ENCODE data around the gene DAPK2. TPM values are rescaled to one million over a fixed set of nuclear protein-coding genes. Genes with fewer than 3 reads are reported as not detected.
A peak's percentile ranks its signal among the peaks of the same experiment; 100 is the strongest.
"Not testable (repeated sequence)": the region's sequence is repeated elsewhere in the genome, so short reads cannot be mapped to it uniquely, and the experiment has no call there.

The DAPK2 gene
- total and polyA plus RNA-seq, 2 experiments from 2014 or later: 0.51 to 1.4 TPM

DNA sequence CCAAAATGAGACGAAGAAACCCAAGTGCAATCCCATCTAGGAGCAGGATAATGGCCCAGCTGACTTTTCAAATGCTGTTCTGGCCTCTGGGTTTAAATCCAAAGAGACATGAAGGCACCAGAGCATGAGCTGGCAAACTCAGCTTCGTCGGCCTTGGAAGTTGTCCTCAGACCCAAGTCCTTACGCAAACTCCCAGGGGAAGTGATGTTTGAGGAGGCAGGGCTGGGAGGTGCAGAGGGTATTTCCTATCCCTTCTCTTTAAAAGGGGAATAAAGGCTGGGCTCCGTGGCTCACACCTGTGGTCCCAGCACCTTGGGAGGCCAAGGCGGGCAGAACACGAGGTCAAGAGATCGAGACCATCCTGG is 143.6 kb downstream of the DAPK2 start:
- DNase-seq (ENCODE audit: low read depth in 1 of 2, low spot score in 1 of 2): peak in 1 of 2 donors; percentile 32
- H3K4me1 ChIP-seq (ENCODE audit: low read depth): no peaks in the 10 kb centered on the region
- H3K36me3 ChIP-seq: no peaks in the 10 kb centered on the region
- no peaks in the 10 kb centered on the region for H3K9me3 ChIP-seq (ENCODE audit: low read depth)
- TF ChIP-seq, protein P1, sequence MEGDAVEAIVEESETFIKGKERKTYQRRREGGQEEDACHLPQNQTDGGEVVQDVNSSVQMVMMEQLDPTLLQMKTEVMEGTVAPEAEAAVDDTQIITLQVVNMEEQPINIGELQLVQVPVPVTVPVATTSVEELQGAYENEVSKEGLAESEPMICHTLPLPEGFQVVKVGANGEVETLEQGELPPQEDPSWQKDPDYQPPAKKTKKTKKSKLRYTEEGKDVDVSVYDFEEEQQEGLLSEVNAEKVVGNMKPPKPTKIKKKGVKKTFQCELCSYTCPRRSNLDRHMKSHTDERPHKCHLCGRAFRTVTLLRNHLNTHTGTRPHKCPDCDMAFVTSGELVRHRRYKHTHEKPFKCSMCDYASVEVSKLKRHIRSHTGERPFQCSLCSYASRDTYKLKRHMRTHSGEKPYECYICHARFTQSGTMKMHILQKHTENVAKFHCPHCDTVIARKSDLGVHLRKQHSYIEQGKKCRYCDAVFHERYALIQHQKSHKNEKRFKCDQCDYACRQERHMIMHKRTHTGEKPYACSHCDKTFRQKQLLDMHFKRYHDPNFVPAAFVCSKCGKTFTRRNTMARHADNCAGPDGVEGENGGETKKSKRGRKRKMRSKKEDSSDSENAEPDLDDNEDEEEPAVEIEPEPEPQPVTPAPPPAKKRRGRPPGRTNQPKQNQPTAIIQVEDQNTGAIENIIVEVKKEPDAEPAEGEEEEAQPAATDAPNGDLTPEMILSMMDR (IDR thresholded peaks at IDR 0.05; ENCODE audit: low read depth, low read length): no peak
- no peaks in the 10 kb centered on the region for H3K27me3 ChIP-seq
- H3K4me3 ChIP-seq: no peak overlapping the region
- H3K27ac ChIP-seq: no peak overlapping the region

DNA sequence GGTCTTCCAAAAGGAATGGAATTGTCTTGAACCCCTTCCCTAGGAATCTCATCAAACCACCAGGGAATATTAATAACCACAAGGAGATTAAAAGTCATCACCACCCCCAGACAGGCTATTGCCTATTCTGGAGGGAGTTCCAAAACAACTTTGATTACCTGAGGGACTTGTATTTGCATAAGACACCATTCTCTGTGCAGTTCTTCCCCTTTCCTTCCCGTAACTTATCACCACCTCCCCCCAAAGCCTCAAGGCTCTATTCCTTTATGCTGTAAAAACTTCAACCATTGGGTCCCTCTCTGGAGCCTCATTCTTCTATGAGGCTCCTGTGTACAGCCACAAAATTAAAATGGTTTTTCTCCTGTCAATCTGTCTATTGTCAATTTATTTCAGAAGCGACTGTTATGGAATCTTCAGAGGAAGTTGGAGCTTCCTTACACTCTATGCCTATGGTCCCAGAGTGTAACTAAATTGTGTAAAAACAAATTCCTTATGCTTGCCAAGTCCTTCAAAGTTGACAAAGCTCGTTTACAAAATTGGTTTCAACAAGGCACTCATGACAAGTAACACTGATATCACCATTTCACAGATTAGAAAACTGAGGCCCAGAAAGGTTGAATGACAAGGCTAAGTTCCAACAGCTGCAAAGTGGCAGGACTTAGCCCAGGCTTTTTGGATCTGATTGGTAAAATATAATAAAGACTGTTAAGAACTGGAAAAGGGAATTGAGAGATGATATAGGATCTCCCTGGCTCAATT is 144.2 kb downstream of the DAPK2 start:
- DNase-seq (ENCODE audit: low read depth in 1 of 2, low spot score in 1 of 2): no peak

DNA sequence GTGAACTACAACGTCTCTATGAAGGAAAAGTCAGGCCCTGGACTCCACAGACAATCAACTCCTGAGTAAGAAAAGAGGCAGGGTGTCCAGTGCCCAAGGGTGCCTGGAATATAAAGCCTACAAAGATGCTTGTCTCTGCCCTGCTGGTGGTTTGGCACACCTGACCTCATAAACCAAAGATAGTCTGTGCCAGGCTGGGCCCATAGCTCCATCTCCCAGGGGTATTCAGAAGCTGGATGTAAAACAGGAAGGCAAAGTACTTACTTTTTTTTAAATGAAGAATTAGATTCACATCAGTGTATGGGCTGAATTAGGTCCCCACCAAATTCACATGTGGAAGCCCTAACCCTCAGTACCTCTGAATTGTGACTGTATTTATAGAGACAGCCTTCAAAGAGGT is 146.0 kb downstream of the DAPK2 start:
- Histone ChIP-seq H3K9me3 (ENCODE audit: low read depth) (no peaks in the 10 kb centered on the region), H3K4me3 (no peak overlapping the region), H3K27ac (no peak overlapping the region), H3K27me3 (no peaks in the 10 kb centered on the region), H3K4me1 (ENCODE audit: low read depth) (peaks cover 7% of the 10 kb centered on the region), H3K36me3 (no peaks in the 10 kb centered on the region)
- no peak for DNase-seq (ENCODE audit: low read depth in 1 of 2, low spot score in 1 of 2)
- TF ChIP-seq, protein P1 (IDR thresholded peaks at IDR 0.05; ENCODE audit: low read depth, low read length): no peak

More for the DNA sequence above, 144.2 kb downstream of the DAPK2 start:
- H3K9me3 ChIP-seq (ENCODE audit: low read depth): no peaks in the 10 kb centered on the region
- TF ChIP-seq, protein P1 (IDR thresholded peaks at IDR 0.05; ENCODE audit: low read depth, low read length): no peak
- no peaks in the 10 kb centered on the region for H3K36me3 ChIP-seq
- H3K4me3 ChIP-seq: no peak overlapping the region
- no peaks in the 10 kb centered on the region for H3K4me1 ChIP-seq (ENCODE audit: low read depth)
- H3K27ac ChIP-seq: no peak overlapping the region
- no peaks in the 10 kb centered on the region for H3K27me3 ChIP-seq

DNA sequence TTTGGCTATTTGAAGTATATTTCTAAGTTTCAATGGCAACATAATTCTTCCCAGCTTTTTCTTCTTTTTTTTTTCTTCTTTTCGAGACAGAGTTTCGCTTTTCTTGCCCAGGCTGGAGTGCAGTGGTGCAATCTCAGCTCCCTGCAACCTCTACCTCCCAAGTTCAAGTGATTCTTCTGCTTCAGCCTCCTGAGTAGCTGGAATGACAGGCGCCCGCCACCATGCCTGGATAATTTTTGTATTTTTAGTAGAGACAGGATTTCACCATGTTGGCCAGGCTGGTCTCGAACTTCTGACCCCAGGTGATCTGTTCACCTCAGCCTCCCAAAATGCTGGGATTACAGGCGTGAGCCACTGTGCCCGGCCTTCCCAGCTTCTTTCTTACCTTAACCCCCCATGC is 146.7 kb downstream of the DAPK2 start:
- not testable (repeated sequence) for H3K27me3 ChIP-seq; H3K9me3 ChIP-seq (ENCODE audit: low read depth); H3K36me3 ChIP-seq; DNase-seq (ENCODE audit: low read depth in 1 of 2, low spot score in 1 of 2); H3K4me3 ChIP-seq; H3K4me1 ChIP-seq (ENCODE audit: low read depth); H3K27ac ChIP-seq

DNA sequence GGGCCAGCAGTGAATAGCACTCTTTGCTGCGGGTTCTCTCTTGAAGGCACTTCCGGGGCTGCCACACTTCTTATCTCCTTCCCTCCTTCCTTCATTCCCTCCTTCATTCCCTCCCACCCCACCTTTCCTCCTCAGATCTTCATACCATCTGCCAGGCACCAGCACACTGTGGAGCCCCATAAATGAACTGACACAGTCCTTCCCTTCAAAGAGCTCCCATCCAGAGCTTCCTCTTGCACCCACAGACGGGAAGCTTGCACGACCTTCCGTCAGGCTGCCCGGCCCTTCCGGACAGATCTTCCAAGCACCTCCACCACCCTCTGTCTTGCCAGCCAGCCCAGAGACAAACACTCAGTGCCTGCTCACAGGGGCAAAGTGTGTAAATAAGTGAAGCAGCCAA is 147.1 kb downstream of the DAPK2 start:
- Histone ChIP-seq H3K27ac (no peak overlapping the region), H3K27me3 (no peaks in the 10 kb centered on the region), H3K9me3 (ENCODE audit: low read depth) (no peaks in the 10 kb centered on the region), H3K4me1 (ENCODE audit: low read depth) (peaks cover 7% of the 10 kb centered on the region), H3K36me3 (no peaks in the 10 kb centered on the region), H3K4me3 (no peak overlapping the region)
- DNase-seq (ENCODE audit: low read depth in 1 of 2, low spot score in 1 of 2): no peak
- TF ChIP-seq, protein P1 (IDR thresholded peaks at IDR 0.05; ENCODE audit: low read depth, low read length): no peak

DNA sequence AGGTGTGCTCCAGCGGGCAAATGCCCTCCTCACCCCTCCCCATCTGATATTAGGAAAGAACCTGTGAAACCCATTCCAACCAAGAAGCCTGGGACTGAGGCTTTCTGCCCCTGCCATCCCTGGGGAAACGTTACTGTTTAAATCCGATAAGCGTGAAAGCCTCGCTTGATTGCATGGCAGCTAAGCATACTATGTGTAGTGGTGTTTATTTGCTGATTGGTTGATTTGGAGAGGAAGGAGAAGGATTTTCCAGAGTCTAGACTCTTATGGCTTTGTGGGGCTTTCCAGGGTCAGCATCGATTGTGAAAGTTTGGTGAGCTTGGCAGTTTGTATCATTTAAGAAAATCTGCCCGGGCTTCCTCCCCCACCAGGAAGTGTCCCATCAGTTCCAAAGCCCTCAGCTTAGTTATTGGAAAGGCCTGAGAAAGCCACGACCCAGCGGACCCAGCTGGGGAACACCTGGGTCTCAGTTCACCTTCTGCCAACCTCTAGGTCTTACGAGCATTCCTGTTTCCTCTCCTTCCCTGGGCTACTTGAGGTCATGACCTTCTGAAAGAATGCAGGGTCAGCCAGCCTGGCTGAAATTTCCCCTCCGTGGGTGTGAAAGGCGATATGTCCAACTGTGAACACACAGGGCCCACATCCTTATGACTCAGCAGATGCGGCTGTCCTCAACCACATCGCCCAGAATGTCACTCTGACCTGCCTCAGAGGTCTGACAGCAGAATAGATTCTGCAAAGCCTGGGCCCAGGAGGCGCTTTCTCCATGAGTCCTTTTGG is 149.8 kb downstream of the DAPK2 start:
- DNase-seq (ENCODE audit: low read depth in 1 of 2, low spot score in 1 of 2): peak; percentile 33 to 70
- Histone ChIP-seq H3K36me3 (no peaks in the 10 kb centered on the region), H3K9me3 (ENCODE audit: low read depth) (no peaks in the 10 kb centered on the region), H3K4me3 (no peak overlapping the region), H3K27me3 (no peaks in the 10 kb centered on the region), H3K4me1 (ENCODE audit: low read depth) (peaks cover 7% of the 10 kb centered on the region), H3K27ac (no peak overlapping the region)
- TF ChIP-seq, protein P1 (IDR thresholded peaks at IDR 0.05; ENCODE audit: low read depth, low read length): no peak

Measured in cardiac muscle cell (in vitro differentiated cells and primary cell).